HepG2 (cell line): Measurements from ENCODE around the gene KLHDC8B. TPM values are rescaled to one million over a fixed set of nuclear protein-coding genes. Genes with fewer than 3 reads are reported as not detected.

Experiments
- DR1 ChIP-seq: sonication (generic); formaldehyde crosslinking; IDR thresholded peaks from 2 replicates; pipeline ENCODE4 v1.8.0; 2021; ENCODE audit warnings: mild to moderate bottlenecking, missing genetic modification reagents, inconsistent platforms
- EED ChIP-seq: sonication (generic); formaldehyde crosslinking; IDR thresholded peaks from 2 replicates; pipeline ENCODE4 v1.5.0; 2020; ENCODE audit warnings: mild to moderate bottlenecking, missing genetic modification reagents
- HMGA1 ChIP-seq: sonication (generic); formaldehyde crosslinking; conservative IDR thresholded peaks from 2 replicates; pipeline ENCODE4 v1.4.0; 2020; ENCODE audit warnings: missing genetic modification reagents
- KLF6 ChIP-seq: IDR thresholded peaks from 2 replicates; pipeline ENCODE4 v1.8.0; 2016; ENCODE audit warnings: missing biosample characterization, missing genetic modification reagents
- KLF9 ChIP-seq: IDR thresholded peaks from 2 replicates; pipeline ENCODE4 v1.6.1; 2016; ENCODE audit warnings: low read depth
- NR2C2 ChIP-seq: sonication (generic); formaldehyde crosslinking; IDR thresholded peaks from 2 replicates; pipeline ENCODE4 v1.4.0; 2020; ENCODE audit warnings: missing genetic modification reagents, mild to moderate bottlenecking, moderate library complexity, borderline replicate concordance
- PTBP1 ChIP-seq: fragments of 200-400 bp; formaldehyde crosslinking; IDR thresholded peaks from 2 replicates; pipeline ENCODE4 v1.6.1; 2018; ENCODE audit warnings: low read length, low read depth; ENCODE audit not compliant: poor library complexity, severe bottlenecking
- RFXANK ChIP-seq: IDR thresholded peaks from 2 replicates; pipeline ENCODE4 v1.6.1; 2016
- RXRB ChIP-seq: IDR thresholded peaks from 2 replicates; pipeline ENCODE4 v1.6.1; 2016; ENCODE audit warnings: borderline replicate concordance, missing genetic modification reagents, missing compliant biosample characterization
- SP140L ChIP-seq: sonication (generic); formaldehyde crosslinking; IDR thresholded peaks from 2 replicates; pipeline ENCODE4 v1.4.0; 2020; ENCODE audit warnings: missing genetic modification reagents, borderline replicate concordance
- TFDP1 ChIP-seq: IDR thresholded peaks from 2 replicates; pipeline ENCODE4 v1.6.1; 2016; ENCODE audit warnings: missing compliant biosample characterization, missing genetic modification reagents, borderline replicate concordance
- TRIM24 ChIP-seq: sonication (generic); formaldehyde crosslinking; IDR thresholded peaks from 2 replicates; pipeline ENCODE4 v1.8.0; 2022; ENCODE audit warnings: mild to moderate bottlenecking, missing genetic modification reagents
- ZBTB21 ChIP-seq: sonication (generic); formaldehyde crosslinking; IDR thresholded peaks from 2 replicates; pipeline ENCODE4 v1.4.0; 2020; ENCODE audit warnings: missing genetic modification reagents
- ZFP36L1 ChIP-seq: sonication (generic); formaldehyde crosslinking; IDR thresholded peaks from 2 replicates; pipeline ENCODE4 v1.8.0; 2022; ENCODE audit warnings: mild to moderate bottlenecking, missing genetic modification reagents, moderate library complexity
- ZNF234 ChIP-seq: sonication (generic); formaldehyde crosslinking; conservative IDR thresholded peaks from 2 replicates; pipeline ENCODE4 v1.5.1; 2020; ENCODE audit warnings: mild to moderate bottlenecking, missing genetic modification reagents
- ZNF275 ChIP-seq: sonication (generic); formaldehyde crosslinking; IDR thresholded peaks from 2 replicates; pipeline ENCODE4 v1.8.0; 2022; ENCODE audit warnings: missing genetic modification reagents, mild to moderate bottlenecking, inconsistent platforms, borderline replicate concordance
- ZNF280D ChIP-seq: sonication (generic); formaldehyde crosslinking; IDR thresholded peaks from 2 replicates; pipeline ENCODE4 v1.5.1; 2020; ENCODE audit warnings: mild to moderate bottlenecking, missing genetic modification reagents
- ZNF331 ChIP-seq: sonication (generic); formaldehyde crosslinking; IDR thresholded peaks from 2 replicates; pipeline ENCODE4 v1.4.0; 2020; ENCODE audit warnings: missing genetic modification reagents
- ZNF510 ChIP-seq: sonication (generic); formaldehyde crosslinking; IDR thresholded peaks from 2 replicates; pipeline ENCODE4 v1.4.0; 2020; ENCODE audit warnings: low read depth, mild to moderate bottlenecking, missing genetic modification reagents
- ZNF556 ChIP-seq: sonication (generic); formaldehyde crosslinking; IDR thresholded peaks from 2 replicates; pipeline ENCODE4 v1.4.0; 2020; ENCODE audit warnings: mild to moderate bottlenecking, missing genetic modification reagents, borderline replicate concordance
- ZNF564 ChIP-seq: sonication (generic); formaldehyde crosslinking; IDR thresholded peaks from 2 replicates; pipeline ENCODE4 v1.8.1; 2023; ENCODE audit warnings: mild to moderate bottlenecking, missing genetic modification reagents
- ZSCAN5A ChIP-seq: sonication (generic); formaldehyde crosslinking; IDR thresholded peaks from 2 replicates; pipeline ENCODE4 v1.8.0; 2022; ENCODE audit warnings: mild to moderate bottlenecking, missing genetic modification reagents, borderline replicate concordance
- polyA plus RNA-seq, 8 experiments: library from polyadenylated mRNA; depleted of rRNA in 3 of 8; stranded (reverse) in 7 of 8; unstranded in 1 of 8; fragments of >200 nt; fragmentation: Illumina TruSeq in 4 of 8; extraction: Trizol in 4 of 8; gene quantifications; 2 replicates each; pipeline versions ENCODE4 v1.2.1 to v1.2.3, GENCODE V29; 2011 to 2016; ENCODE audit warnings: low read depth in 4 of 8, missing spikeins in 1 of 8, mixed read lengths in 1 of 8; ENCODE audit not compliant: insufficient read depth in 1 of 8
- total RNA-seq, 5 experiments: library from RNA; depleted of rRNA; stranded (reverse); fragments of >200 nt; fragmentation: Illumina TruSeq; extraction: Trizol; gene quantifications; 2 replicates each; pipeline ENCODE4 v1.2.3, GENCODE V29; 2016; ENCODE audit warnings: low read depth in 1 of 5

Gene KLHDC8B
- total and polyA plus RNA-seq, 2 of the 13 experiments (the other 11 are each of a cell fraction or from before 2014, with no cell fraction given), result 17.2 to 17.8 TPM

GRCh38 chr3:49183873-49184272 lies 12.5 kb downstream of the KLHDC8B start (continued):
- TF ChIP-seq PTBP1 (no peak), NR2C2 (peak; percentile 86), EED (CRISPR knock-in tag) (no peak), ZNF280D (CRISPR knock-in tag) (no peak), RXRB (CRISPR knock-in tag) (peak; percentile 63; the same call in 1 of the 2 replicates), ZFP36L1 (CRISPR knock-in tag) (no peak), ZBTB21 (no peak), KLF6 (no peak), TRIM24 (CRISPR knock-in tag) (0 out of 2 replicates have a peak, but pooled peaks have one; percentile 57), DR1 (CRISPR knock-in tag) (no peak), SP140L (CRISPR knock-in tag) (no peak), ZSCAN5A (no peak), KLF9 (CRISPR knock-in tag) (no peak), HMGA1 (CRISPR knock-in tag) (no peak), ZNF510 (CRISPR knock-in tag) (no peak), TFDP1 (CRISPR knock-in tag) (no peak), ZNF556 (CRISPR knock-in tag) (no peak), ZNF564 (CRISPR knock-in tag) (no peak), ZNF331 (CRISPR knock-in tag) (no peak), RFXANK (CRISPR knock-in tag) (no peak), ZNF275 (CRISPR knock-in tag) (no peak), ZNF234 (CRISPR knock-in tag) (no peak)
